Measurements from ENCODE around the gene CHRM2.
A peak's percentile ranks its signal among the peaks of the same experiment; 100 is the strongest.
"Not testable (repeated sequence)": the region's sequence is repeated elsewhere in the genome, so short reads cannot be mapped to it uniquely, and the experiment has no call there.

Gene CHRM2

GRCh38 chr7:136868496-136869000 is at the start of gene CHRM2:
Gene CHRM2 (plus strand): TSS chr7:136868652. CDS start chr7:137014866, 146,214 bp downstream.
- DNase-seq (ENCODE audit: low read depth) = peak; percentile 43

- not testable (repeated sequence) for DNase-seq (ENCODE audit: low read depth)
Measured at GRCh38 chr7:136831398-136831797, 37.1 kb upstream of the CHRM2 start.

- DNase-seq (ENCODE audit: low read depth) = peak; percentile 40
Measured at GRCh38 chr7:136845899-136846465, 22.5 kb upstream of the CHRM2 start.

- no peak for DNase-seq (ENCODE audit: low read depth)
Measured at GRCh38 chr7:136847858-136848257, 20.6 kb upstream of the CHRM2 start.

- no peak for DNase-seq (ENCODE audit: low read depth)
Measured at GRCh38 chr7:136853654-136854053, 14.8 kb upstream of the CHRM2 start.

GRCh38 chr7:136857573-136857972 is 10.9 kb upstream of the CHRM2 start:
- peak; percentile 61 for DNase-seq (ENCODE audit: low read depth)

- DNase-seq (ENCODE audit: low read depth) = no peak
Measured at GRCh38 chr7:136859803-136860202, 8.6 kb upstream of the CHRM2 start.

- DNase-seq (ENCODE audit: low read depth) = no peak
Measured at GRCh38 chr7:136865236-136865635, 3.2 kb upstream of the CHRM2 start.

GRCh38 chr7:136865777-136866176 is 2.7 kb upstream of the CHRM2 start:
- no peak for DNase-seq (ENCODE audit: low read depth)

GRCh38 chr7:136869001-136869961 is 829 bp downstream of the CHRM2 start:
- peak; percentile 24 for DNase-seq (ENCODE audit: low read depth)

GRCh38 chr7:136869991-136870865 is 1.8 kb downstream of the CHRM2 start:
- DNase-seq (ENCODE audit: low read depth) = peak; percentile 37

- DNase-seq (ENCODE audit: low read depth) = no peak
Measured at GRCh38 chr7:136870866-136871487, 2.5 kb downstream of the CHRM2 start.

- peak; percentile 32 for DNase-seq (ENCODE audit: low read depth)
Measured at GRCh38 chr7:136874393-136875032, 6.1 kb downstream of the CHRM2 start.

GRCh38 chr7:136877509-136877908 is 9.1 kb downstream of the CHRM2 start:
- DNase-seq (ENCODE audit: low read depth) = no peak

- DNase-seq (ENCODE audit: low read depth) = no peak
Measured at GRCh38 chr7:136877990-136878389, 9.5 kb downstream of the CHRM2 start.

- DNase-seq (ENCODE audit: low read depth) = no peak
Measured at GRCh38 chr7:136878878-136879277, 10.4 kb downstream of the CHRM2 start.

GRCh38 chr7:136883046-136883445 is 14.6 kb downstream of the CHRM2 start:
- no peak for DNase-seq (ENCODE audit: low read depth)

GRCh38 chr7:136884492-136884891 is 16.0 kb downstream of the CHRM2 start:
- DNase-seq (ENCODE audit: low read depth) = no peak

GRCh38 chr7:136887317-136887716 is 18.9 kb downstream of the CHRM2 start:
- no peak for DNase-seq (ENCODE audit: low read depth)

GRCh38 chr7:136890399-136890798 is 21.9 kb downstream of the CHRM2 start:
- DNase-seq (ENCODE audit: low read depth) = peak; percentile 1

- DNase-seq (ENCODE audit: low read depth) = no peak
Measured at GRCh38 chr7:136891850-136892249, 23.4 kb downstream of the CHRM2 start.

All from EH (cell line).